WTC11 (cell line): ENCODE data around the gene ELP4. TPM values are rescaled to one million over a fixed set of nuclear protein-coding genes. Genes with fewer than 3 reads are reported as not detected.
"Not testable (repeated sequence)": the region's sequence is repeated elsewhere in the genome, so short reads cannot be mapped to it uniquely, and the experiment has no call there.

Experiments
- ATAC-seq: fragments of 200-7000 bp; cut with Tn5 transposase; 2 replicates; pipeline ENCODE4 v1.10.0; 2021; ENCODE audit warnings: mild to moderate bottlenecking, moderate library complexity
- CTCF ChIA-PET: fragments of 300-600 bp; sonication (Branson Sonifier 250); formaldehyde crosslinking; loops from one replicate; lab custom pipeline; 2021; ENCODE audit warnings: antibody characterized with exemption; lab: Charles Lee
- POLR2A ChIA-PET: fragments of 350-600 bp; sonication (Branson Sonifier 250); formaldehyde crosslinking; loops from one replicate; lab custom pipeline; 2021; ENCODE audit warnings: antibody characterized with exemption; lab: Charles Lee
- DNase-seq: peaks from one replicate; pipeline ENCODE4 v3.0.0; 2021; ENCODE audit warnings: low spot score
- H3K27ac Mint-ChIP-seq: 2 replicates; pipeline ENCODE4 v1.8.0; 2021; ENCODE audit warnings: mixed read lengths
- H3K27me3 Mint-ChIP-seq: 2 replicates; pipeline ENCODE4 v1.8.0; 2021; ENCODE audit warnings: low read depth, mild to moderate bottlenecking, moderate library complexity, mixed read lengths
- H3K36me3 Mint-ChIP-seq: 2 replicates; pipeline ENCODE4 v1.8.0; 2021; ENCODE audit warnings: mixed read lengths
- H3K4me1 Mint-ChIP-seq: 2 replicates; pipeline ENCODE4 v1.8.0; 2022; ENCODE audit warnings: mixed read lengths
- H3K4me3 Mint-ChIP-seq: 2 replicates; pipeline ENCODE4 v1.8.0; 2021; ENCODE audit warnings: mild to moderate bottlenecking, moderate library complexity, mixed read lengths
- H3K9me3 Mint-ChIP-seq: 2 replicates; pipeline ENCODE4 v1.8.0; 2021; ENCODE audit warnings: mixed read lengths
- ATF3 ChIP-seq: sonication (generic); formaldehyde crosslinking; conservative IDR thresholded peaks from 2 replicates; pipeline ENCODE4 v1.8.1; 2022; ENCODE audit warnings: mild to moderate bottlenecking, missing genetic modification reagents
- CREB1 ChIP-seq: sonication (generic); formaldehyde crosslinking; IDR thresholded peaks from 2 replicates; pipeline ENCODE4 v1.8.0; 2023; ENCODE audit warnings: mild to moderate bottlenecking, missing genetic modification reagents
- CREM ChIP-seq: sonication (generic); formaldehyde crosslinking; IDR thresholded peaks from 2 replicates; pipeline ENCODE4 v1.8.1; 2022; ENCODE audit warnings: mild to moderate bottlenecking, missing genetic modification reagents, moderate library complexity
- E2F5 ChIP-seq: sonication (generic); formaldehyde crosslinking; IDR thresholded peaks from 2 replicates; pipeline ENCODE4 v1.8.1; 2022; ENCODE audit warnings: mild to moderate bottlenecking, moderate library complexity, missing genetic modification reagents
- ETV6 ChIP-seq: sonication (generic); formaldehyde crosslinking; IDR thresholded peaks from 2 replicates; pipeline ENCODE4 v1.8.1; 2022; ENCODE audit warnings: mild to moderate bottlenecking, missing genetic modification reagents
- GABPB1 ChIP-seq: sonication (generic); formaldehyde crosslinking; IDR thresholded peaks from 2 replicates; pipeline ENCODE4 v1.8.1; 2023; ENCODE audit warnings: mild to moderate bottlenecking, missing genetic modification reagents
- GTF2I ChIP-seq: fragments of 250-450 bp; sonication (Bioruptor Pico); conservative IDR thresholded peaks from 2 replicates; pipeline ENCODE4 v1.4.0; 2021; ENCODE audit warnings: mild to moderate bottlenecking
- KAT7 ChIP-seq: sonication (generic); formaldehyde crosslinking; IDR thresholded peaks from 2 replicates; pipeline ENCODE4 v1.8.1; 2023; ENCODE audit warnings: missing genetic modification reagents, mild to moderate bottlenecking, borderline replicate concordance
- NFYB ChIP-seq: sonication (generic); formaldehyde crosslinking; conservative IDR thresholded peaks from 2 replicates; pipeline ENCODE4 v1.8.0; 2022; ENCODE audit warnings: low read depth, missing genetic modification reagents
- NR3C1 ChIP-seq: sonication (generic); formaldehyde crosslinking; conservative IDR thresholded peaks from 2 replicates; pipeline ENCODE4 v1.8.1; 2023; ENCODE audit warnings: low read depth, mild to moderate bottlenecking, missing genetic modification reagents
- PREB ChIP-seq: sonication (generic); formaldehyde crosslinking; IDR thresholded peaks from 2 replicates; pipeline ENCODE4 v1.8.1; 2022; ENCODE audit warnings: mild to moderate bottlenecking, missing genetic modification reagents, moderate library complexity, borderline replicate concordance
- SP1 ChIP-seq: sonication (generic); formaldehyde crosslinking; conservative IDR thresholded peaks from 2 replicates; pipeline ENCODE4 v1.8.1; 2022; ENCODE audit warnings: missing genetic modification reagents
- TEAD1 ChIP-seq: sonication (generic); formaldehyde crosslinking; IDR thresholded peaks from 2 replicates; pipeline ENCODE4 v1.8.0; 2022; ENCODE audit warnings: mild to moderate bottlenecking, missing genetic modification reagents
- TEAD4 ChIP-seq: sonication (generic); formaldehyde crosslinking; IDR thresholded peaks from 2 replicates; pipeline ENCODE4 v1.8.0; 2022; ENCODE audit warnings: mild to moderate bottlenecking, missing genetic modification reagents
- USF2 ChIP-seq: sonication (generic); formaldehyde crosslinking; IDR thresholded peaks from 2 replicates; pipeline ENCODE4 v1.8.1; 2023; ENCODE audit warnings: mild to moderate bottlenecking, missing genetic modification reagents, moderate library complexity
- ZBTB43 ChIP-seq: sonication (generic); formaldehyde crosslinking; IDR thresholded peaks from 2 replicates; pipeline ENCODE4 v1.8.1; 2023; ENCODE audit warnings: mild to moderate bottlenecking, missing genetic modification reagents
- ZNF416 ChIP-seq: fragments of 250-450 bp; sonication (Bioruptor Pico); IDR thresholded peaks from 2 replicates; pipeline ENCODE4 v1.9.0; 2021; ENCODE audit warnings: mild to moderate bottlenecking, inconsistent platforms
- ZNF423 ChIP-seq: fragments of 250-450 bp; sonication (Bioruptor Pico); IDR thresholded peaks from 2 replicates; pipeline ENCODE4 v2.1.2; 2022; ENCODE audit warnings: mild to moderate bottlenecking, moderate library complexity
- ZNF671 ChIP-seq: fragments of 250-450 bp; sonication (Bioruptor Pico); IDR thresholded peaks from 2 replicates; pipeline ENCODE4 v1.8.0; 2021; ENCODE audit warnings: mild to moderate bottlenecking
- total RNA-seq: library from RNA; stranded (reverse); gene quantifications from 3 replicates; pipeline ENCODE4 v1.2.3, GENCODE V29; 2021

Gene ELP4
- total RNA-seq, 1 experiment from 2014 or later = 14.6 TPM

- ATAC-seq (no peak), DNase-seq (no peak)
- Mint-ChIP-seq H3K9me3 (no peaks in the 10 kb centered on the region), H3K36me3 (no peaks in the 10 kb centered on the region), H3K27ac (no peak overlapping the region), H3K4me1 (peaks cover 11% of the 10 kb centered on the region), H3K4me3 (no peak overlapping the region), H3K27me3 (no peaks in the 10 kb centered on the region)
- ChIA-PET CTCF (interaction anchor here (1.0 to 1.3 kb wide), 2 partner anchors 11 to 23 kb away, joined by 3 to 4 read pairs; no protein-coding TSS in a partner anchor), POLR2A (no interaction called here)
- TF ChIP-seq ATF3 (CRISPR knock-in tag) = no peak
- TF ChIP-seq NFYB (CRISPR knock-in tag) = no peak
- TF ChIP-seq GTF2I (CRISPR knock-in tag) = no peak
- TF ChIP-seq CREB1 (CRISPR knock-in tag) = no peak
- TF ChIP-seq KAT7 (CRISPR knock-in tag) = no peak
- no peak for TF ChIP-seq SP1
- no peak for TF ChIP-seq ZNF416
Measured at GRCh38 chr11:31664129-31664528, 154.6 kb downstream of the ELP4 start.

- no peak overlapping the region for H3K4me3 Mint-ChIP-seq
- ATAC-seq = no peak
- no peaks in the 10 kb centered on the region for H3K36me3 Mint-ChIP-seq
- H3K4me1 Mint-ChIP-seq = peaks cover 11% of the 10 kb centered on the region
- H3K27ac Mint-ChIP-seq = no peak overlapping the region
- POLR2A ChIA-PET = no interaction called here
- CTCF ChIA-PET = interaction anchor here (1.1 kb wide), 1 partner anchor 24 kb away, joined by 6 read pairs; no protein-coding TSS in a partner anchor
- TF ChIP-seq USF2 (CRISPR knock-in tag) = no peak
- H3K27me3 Mint-ChIP-seq = no peaks in the 10 kb centered on the region
- no peak for DNase-seq
- no peaks in the 10 kb centered on the region for H3K9me3 Mint-ChIP-seq
Measured at GRCh38 chr11:31664954-31665353, 155.4 kb downstream of the ELP4 start.

GRCh38 chr11:31671681-31672080, 162.1 kb downstream of the ELP4 start:
- Mint-ChIP-seq H3K4me1 (no peaks in the 10 kb centered on the region), H3K36me3 (no peaks in the 10 kb centered on the region), H3K27me3 (no peaks in the 10 kb centered on the region), H3K27ac (no peak overlapping the region), H3K9me3 (no peaks in the 10 kb centered on the region), H3K4me3 (no peak overlapping the region)
- ATAC-seq (no peak), DNase-seq (no peak)
- POLR2A ChIA-PET = no interaction called here
- CTCF ChIA-PET = interaction anchor here (0.7 to 1.7 kb wide), 2 partner anchors 31 to 287 kb away, joined by 3 to 6 read pairs; no protein-coding TSS in a partner anchor
- TF ChIP-seq TEAD1 (CRISPR knock-in tag) (no peak), GABPB1 (CRISPR knock-in tag) (no peak), ZNF423 (CRISPR knock-in tag) (no peak), E2F5 (no peak), CREM (CRISPR knock-in tag) (no peak), PREB (CRISPR knock-in tag) (no peak), TEAD4 (no peak), ETV6 (no peak), ZNF671 (CRISPR knock-in tag) (no peak), ZBTB43 (CRISPR knock-in tag) (no peak), NFYB (CRISPR knock-in tag) (no peak), GTF2I (CRISPR knock-in tag) (no peak), NR3C1 (CRISPR knock-in tag) (no peak)

- POLR2A ChIA-PET, H3K36me3 Mint-ChIP-seq, DNase-seq, H3K9me3 Mint-ChIP-seq, H3K4me1 Mint-ChIP-seq, H3K27ac Mint-ChIP-seq, H3K4me3 Mint-ChIP-seq, CTCF ChIA-PET, H3K27me3 Mint-ChIP-seq, ATAC-seq: not testable (repeated sequence)
Measured at GRCh38 chr11:31673108-31673507, 163.5 kb downstream of the ELP4 start.
